Fibroblast of skin of abdomen (primary cell): ENCODE measurements around the gene KRTAP29-1.
A peak's percentile ranks its signal among the peaks of the same experiment; 100 is the strongest.
"Not testable (repeated sequence)": the region's sequence is repeated elsewhere in the genome, so short reads cannot be mapped to it uniquely, and the experiment has no call there.

Experiments used
- DNase-seq: peaks from one replicate; pipeline ENCODE4 v3.0.0-alpha.2; 2013

Gene KRTAP29-1

GRCh38 chr17:41298458-41299135 lies 4.1 kb downstream of the KRTAP29-1 start:
- DNase-seq, result no peak

GRCh38 chr17:41296846-41297245 lies 5.8 kb downstream of the KRTAP29-1 start:
- DNase-seq, result no peak

GRCh38 chr17:41294016-41294415 lies 8.6 kb downstream of the KRTAP29-1 start:
- DNase-seq, result peak; percentile 71

GRCh38 chr17:41287050-41287449 lies 15.6 kb downstream of the KRTAP29-1 start:
- no peak for DNase-seq

- peak; percentile 21 for DNase-seq
These were observed 18.1 kb downstream of the KRTAP29-1 start for GRCh38 chr17:41284546-41284945.

DNA sequence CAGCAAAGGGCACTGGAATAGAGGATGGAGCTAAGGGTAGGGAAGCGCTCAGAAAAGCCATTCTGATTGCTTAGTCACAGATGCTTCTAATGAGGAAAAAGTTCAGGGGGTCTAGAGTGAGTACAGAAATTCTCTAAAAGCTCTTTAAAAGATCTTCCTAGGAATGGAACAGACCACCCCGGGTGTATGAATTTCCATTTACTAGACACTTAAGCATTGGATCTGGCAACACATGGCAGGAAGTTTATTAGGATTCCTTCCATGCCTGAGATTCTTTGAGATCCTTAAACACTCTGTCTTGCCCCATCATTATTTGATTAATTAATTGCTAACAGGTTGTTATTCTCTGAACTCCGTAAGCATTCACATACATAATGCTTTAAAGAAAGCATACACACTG lies 18.6 kb downstream of the KRTAP29-1 start:
- peak; percentile 95 for DNase-seq

DNA sequence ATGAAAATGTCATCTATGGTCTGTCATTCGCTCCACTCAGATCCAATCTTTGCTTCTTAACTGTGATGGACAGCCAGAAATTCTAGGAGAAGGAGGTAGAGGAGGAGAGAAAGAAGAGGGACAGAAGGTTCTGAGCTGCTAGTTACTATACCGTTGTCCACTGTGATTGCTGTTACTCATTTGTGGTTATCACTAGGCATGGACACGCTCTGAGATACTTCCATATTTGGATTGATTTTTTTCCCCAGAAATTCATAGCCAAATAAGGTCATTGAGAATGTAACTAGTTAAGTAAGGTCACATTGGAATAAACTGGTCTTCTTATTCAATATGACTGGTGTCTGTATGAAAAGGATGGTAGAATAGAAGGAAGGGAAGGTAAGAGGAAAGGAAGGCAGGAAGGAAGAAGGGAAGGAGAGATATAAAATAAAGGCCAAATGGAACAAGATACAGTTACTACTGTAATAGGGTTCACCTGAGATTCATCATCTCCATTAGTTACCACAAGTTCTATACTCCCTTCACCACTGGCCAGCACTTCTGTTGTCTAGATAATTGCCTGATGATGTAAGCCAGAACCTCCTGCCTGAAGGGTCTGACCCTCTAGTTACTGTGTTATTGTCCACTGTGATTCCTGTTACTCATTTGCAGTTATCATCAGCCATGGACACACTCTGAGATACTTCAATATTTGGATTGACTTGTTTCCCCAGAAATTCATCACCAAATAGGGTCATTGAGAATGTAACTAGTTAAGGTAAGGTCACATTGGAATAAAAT lies 24.3 kb downstream of the KRTAP29-1 start:
- peak; percentile 20 for DNase-seq

- DNase-seq, result not testable (repeated sequence)
These were observed 26.9 kb downstream of the KRTAP29-1 start, which contains the start of gene KRTAP9-7 for GRCh38 chr17:41275648-41276190. Gene KRTAP9-7 (plus strand): TSS chr17:41275698. CDS start chr17:41275698, 0 bp downstream.

GRCh38 chr17:41271858-41272257 lies 30.8 kb downstream of the KRTAP29-1 start:
- no peak for DNase-seq

- DNase-seq, result not testable (repeated sequence)
These were observed 31.3 kb downstream of the KRTAP29-1 start for GRCh38 chr17:41271323-41271722.

GRCh38 chr17:41267711-41268110 lies 34.9 kb downstream of the KRTAP29-1 start:
- DNase-seq, result no peak

GRCh38 chr17:41265078-41265477 lies 37.6 kb downstream of the KRTAP29-1 start, which contains the start of gene KRTAP9-6:
Gene KRTAP9-6 (plus strand): TSS chr17:41265378. CDS start chr17:41265378, 0 bp downstream.
- no peak for DNase-seq

DNA sequence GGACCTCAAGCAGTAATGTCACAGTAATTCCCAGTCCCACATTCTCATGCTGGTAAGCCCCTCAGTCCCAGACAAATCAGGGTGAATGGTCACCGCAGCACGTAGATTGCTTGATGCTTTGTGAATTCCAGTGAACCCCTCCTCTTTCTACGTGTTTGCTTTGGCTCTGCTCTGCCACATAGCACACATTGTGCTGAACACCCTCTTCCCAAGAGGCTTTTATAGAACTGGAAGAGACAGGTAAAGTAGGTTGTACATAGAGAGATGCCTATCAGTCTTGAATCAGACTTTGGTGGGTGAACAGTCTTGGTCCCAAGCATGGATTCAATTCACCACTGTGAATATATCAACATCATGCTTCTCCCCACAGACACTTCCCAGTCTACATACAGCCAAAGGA lies 38.1 kb downstream of the KRTAP29-1 start:
- DNase-seq, result no peak

GRCh38 chr17:41263212-41263611 lies 39.4 kb downstream of the KRTAP29-1 start:
- no peak for DNase-seq

- DNase-seq, result no peak
These were observed 44.2 kb downstream of the KRTAP29-1 start for GRCh38 chr17:41258406-41258805.

DNA sequence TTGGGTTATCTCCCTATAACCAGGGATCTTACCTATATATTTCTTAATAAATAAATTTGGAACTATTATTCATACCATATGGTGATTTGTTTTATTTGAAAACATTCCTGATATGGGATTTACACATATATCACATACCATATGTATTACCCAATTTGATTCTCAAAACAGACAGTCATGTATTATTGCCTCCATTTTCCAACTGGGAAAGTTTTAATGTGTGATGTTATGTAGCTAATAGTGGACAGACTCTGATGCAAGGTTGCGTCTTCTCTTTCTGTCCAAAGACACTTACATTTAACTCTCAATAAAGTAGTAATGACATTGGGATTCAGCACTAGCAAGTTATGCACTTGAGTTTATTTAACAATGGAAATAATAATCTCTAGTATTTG lies 46.4 kb downstream of the KRTAP29-1 start:
- DNase-seq, result peak; percentile 51

- peak; percentile 65 for DNase-seq
These were observed 47.0 kb downstream of the KRTAP29-1 start, which contains the start of gene KRTAP9-9 for GRCh38 chr17:41255381-41256290. Gene KRTAP9-9 (plus strand): TSS chr17:41255384.

- DNase-seq, result peak; percentile 21
These were observed 47.8 kb downstream of the KRTAP29-1 start for GRCh38 chr17:41254861-41255260.
